DND-41 (cell line): ENCODE measurements around the gene PRKAG2.

Experiments used
- ATAC-seq: fragments of 200-7000 bp; cut with Tn5 transposase; 3 replicates; pipeline ENCODE4 v1.9.1; 2021; ENCODE audit warnings: low read depth; ENCODE audit not compliant: insufficient read depth
- DNase-seq: peaks from one replicate; pipeline ENCODE4 v3.0.0-alpha.2; 2020
- H2AFZ ChIP-seq: 2 replicates; pipeline ENCODE4 v1.6.0; 2012; ENCODE audit warnings: low read depth, low read length
- H3K27ac ChIP-seq: 2 replicates; pipeline ENCODE4 v1.5.1; 2012; ENCODE audit warnings: low read length, inconsistent platforms
- H3K27me3 ChIP-seq: fragments of 200-600 bp; sonication (generic); 2 replicates; pipeline ENCODE4 v1.6.0; 2012; ENCODE audit warnings: low read length, mild to moderate bottlenecking, inconsistent platforms; ENCODE audit not compliant: insufficient read depth, poor library complexity
- H3K36me3 ChIP-seq: 2 replicates; pipeline ENCODE4 v1.5.1; 2012; ENCODE audit warnings: low read length, inconsistent platforms; ENCODE audit not compliant: insufficient read depth
- H3K4me1 ChIP-seq: 2 replicates; pipeline ENCODE4 v1.5.1; 2012; ENCODE audit warnings: mild to moderate bottlenecking, low read length; ENCODE audit not compliant: insufficient read depth
- H3K4me2 ChIP-seq: 2 replicates; pipeline ENCODE4 v1.6.0; 2012; ENCODE audit warnings: mild to moderate bottlenecking, moderate library complexity, low read length, inconsistent platforms; ENCODE audit not compliant: insufficient read depth
- H3K4me3 ChIP-seq, 2 experiments: fragments of 200-600 bp in 1 of 2; shearing (Covaris generic) in 1 of 2; 2 replicates each; pipeline ENCODE4 v1.5.1; 2012 to 2016; ENCODE audit warnings: inconsistent platforms in 2 of 2, low read length in 2 of 2, mild to moderate bottlenecking in 2 of 2, low read depth in 1 of 2, moderate library complexity in 1 of 2
- H3K79me2 ChIP-seq: 2 replicates; pipeline ENCODE4 v1.6.0; 2012; ENCODE audit warnings: low read length, inconsistent platforms; ENCODE audit not compliant: insufficient read depth
- H3K9ac ChIP-seq: 2 replicates; pipeline ENCODE4 v1.6.0; 2012; ENCODE audit warnings: low read depth, mild to moderate bottlenecking, inconsistent platforms, low read length, moderate library complexity
- H3K9me3 ChIP-seq: 2 replicates; pipeline ENCODE4 v1.5.1; 2012; ENCODE audit warnings: low read length, moderate library complexity, mild to moderate bottlenecking, inconsistent platforms; ENCODE audit not compliant: insufficient read depth, severe bottlenecking
- H4K20me1 ChIP-seq: 2 replicates; pipeline ENCODE4 v1.6.0; 2012; ENCODE audit warnings: low read length; ENCODE audit not compliant: insufficient read depth
- CTCF ChIP-seq: IDR thresholded peaks from 2 replicates; pipeline ENCODE4 v1.5.1; 2012; ENCODE audit warnings: borderline replicate concordance, low read length, moderate library complexity, mild to moderate bottlenecking; ENCODE audit not compliant: poor library complexity, severe bottlenecking; ENCODE audit errors: extremely low read depth
- EZH2 ChIP-seq: IDR thresholded peaks from 3 replicates; pipeline ENCODE4 v1.6.1; 2012; ENCODE audit warnings: borderline replicate concordance, low read depth, mild to moderate bottlenecking, moderate library complexity, low read length, inconsistent platforms; ENCODE audit not compliant: severe bottlenecking

Gene PRKAG2

GRCh38 chr7:151585744-151586393, 291.0 kb downstream of the PRKAG2 start:
- Histone ChIP-seq H2AFZ (no peak overlapping the region), H3K79me2 (no peaks in the 10 kb centered on the region), H3K27me3 (no peaks in the 10 kb centered on the region), H3K36me3 (no peaks in the 10 kb centered on the region), H3K9me3 (no peaks in the 10 kb centered on the region), H4K20me1 (no peaks in the 10 kb centered on the region), H3K27ac (no peak overlapping the region), H3K4me2 (no peak overlapping the region), H3K9ac (no peak overlapping the region), H3K4me3 (no peak overlapping the region), H3K4me1 (no peaks in the 10 kb centered on the region)
- TF ChIP-seq EZH2 = no peak
- no peak for TF ChIP-seq CTCF
- DNase-seq = no peak
- ATAC-seq = no peak

GRCh38 chr7:151581741-151582140, 295.2 kb downstream of the PRKAG2 start:
- no peak overlapping the region for H3K27ac ChIP-seq
- H3K4me3 ChIP-seq = no peak overlapping the region
- ATAC-seq (no peak), DNase-seq (no peak)
- TF ChIP-seq CTCF (no peak), EZH2 (no peak)
- H3K36me3 ChIP-seq = no peaks in the 10 kb centered on the region
- peaks cover 5% of the 10 kb centered on the region for H3K9me3 ChIP-seq
- no peaks in the 10 kb centered on the region for H3K27me3 ChIP-seq
- no peaks in the 10 kb centered on the region for H3K79me2 ChIP-seq
- H3K4me1 ChIP-seq = no peaks in the 10 kb centered on the region
- no peak overlapping the region for H2AFZ ChIP-seq
- H4K20me1 ChIP-seq = no peaks in the 10 kb centered on the region
- no peak overlapping the region for H3K9ac ChIP-seq
- H3K4me2 ChIP-seq = no peak overlapping the region

- Histone ChIP-seq H3K4me2 (no peak overlapping the region), H3K4me1 (no peaks in the 10 kb centered on the region), H3K9ac (no peak overlapping the region), H3K27ac (no peak overlapping the region), H3K4me3 (no peak overlapping the region), H3K36me3 (no peaks in the 10 kb centered on the region), H3K27me3 (no peaks in the 10 kb centered on the region), H4K20me1 (no peaks in the 10 kb centered on the region), H3K79me2 (no peaks in the 10 kb centered on the region), H2AFZ (no peak overlapping the region), H3K9me3 (peaks cover 5% of the 10 kb centered on the region)
- no peak for DNase-seq
- TF ChIP-seq CTCF = no peak
- TF ChIP-seq EZH2 = no peak
- no peak for ATAC-seq
These were observed 297.3 kb downstream of the PRKAG2 start for GRCh38 chr7:151579644-151580043.
